HFF-Myc (cell line): Measurements from ENCODE around the gene STXBP2.

Source experiments
- DNase-seq: peaks from one replicate; pipeline ENCODE4 v3.0.0-alpha.2; 2011; ENCODE audit warnings: low read depth; ENCODE audit errors: extremely low read depth
- H3K4me3 ChIP-seq: replicated peaks from 2 replicates; pipeline ENCODE4 v1.5.1; 2011; ENCODE audit warnings: low read depth, mild to moderate bottlenecking, control low read depth, low read length
- TF ChIP-seq, protein P1 (sequence below): IDR thresholded peaks from 2 replicates; pipeline ENCODE4 v1.5.1; 2012; ENCODE audit warnings: mild to moderate bottlenecking, low read depth, low read length, control low read depth; ENCODE audit errors: missing control alignments

Gene STXBP2

DNA sequence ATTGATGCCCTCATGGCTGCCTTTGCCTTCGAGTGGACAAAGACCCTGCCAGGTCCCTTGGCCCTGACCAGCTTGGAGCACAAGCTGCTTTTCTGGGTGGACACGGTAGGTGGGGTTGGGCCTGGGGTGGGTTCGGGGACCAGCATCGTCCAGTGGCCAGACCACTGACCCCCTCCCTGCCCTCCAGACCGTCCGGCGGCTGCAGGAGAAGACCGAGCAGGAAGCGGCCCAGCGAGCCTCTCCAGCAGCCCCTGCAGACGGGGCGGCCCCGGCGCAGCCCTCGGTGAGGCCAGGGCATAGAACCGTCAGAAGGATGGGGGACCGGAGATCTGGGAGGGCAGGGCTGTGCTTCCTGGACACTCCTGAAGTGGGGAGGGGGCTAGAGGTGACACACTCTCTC lies 30.6 kb upstream of the STXBP2 start:
- no peak overlapping the region for H3K4me3 ChIP-seq
- TF ChIP-seq, protein P1, sequence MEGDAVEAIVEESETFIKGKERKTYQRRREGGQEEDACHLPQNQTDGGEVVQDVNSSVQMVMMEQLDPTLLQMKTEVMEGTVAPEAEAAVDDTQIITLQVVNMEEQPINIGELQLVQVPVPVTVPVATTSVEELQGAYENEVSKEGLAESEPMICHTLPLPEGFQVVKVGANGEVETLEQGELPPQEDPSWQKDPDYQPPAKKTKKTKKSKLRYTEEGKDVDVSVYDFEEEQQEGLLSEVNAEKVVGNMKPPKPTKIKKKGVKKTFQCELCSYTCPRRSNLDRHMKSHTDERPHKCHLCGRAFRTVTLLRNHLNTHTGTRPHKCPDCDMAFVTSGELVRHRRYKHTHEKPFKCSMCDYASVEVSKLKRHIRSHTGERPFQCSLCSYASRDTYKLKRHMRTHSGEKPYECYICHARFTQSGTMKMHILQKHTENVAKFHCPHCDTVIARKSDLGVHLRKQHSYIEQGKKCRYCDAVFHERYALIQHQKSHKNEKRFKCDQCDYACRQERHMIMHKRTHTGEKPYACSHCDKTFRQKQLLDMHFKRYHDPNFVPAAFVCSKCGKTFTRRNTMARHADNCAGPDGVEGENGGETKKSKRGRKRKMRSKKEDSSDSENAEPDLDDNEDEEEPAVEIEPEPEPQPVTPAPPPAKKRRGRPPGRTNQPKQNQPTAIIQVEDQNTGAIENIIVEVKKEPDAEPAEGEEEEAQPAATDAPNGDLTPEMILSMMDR, result no peak
- DNase-seq, result no peak

DNA sequence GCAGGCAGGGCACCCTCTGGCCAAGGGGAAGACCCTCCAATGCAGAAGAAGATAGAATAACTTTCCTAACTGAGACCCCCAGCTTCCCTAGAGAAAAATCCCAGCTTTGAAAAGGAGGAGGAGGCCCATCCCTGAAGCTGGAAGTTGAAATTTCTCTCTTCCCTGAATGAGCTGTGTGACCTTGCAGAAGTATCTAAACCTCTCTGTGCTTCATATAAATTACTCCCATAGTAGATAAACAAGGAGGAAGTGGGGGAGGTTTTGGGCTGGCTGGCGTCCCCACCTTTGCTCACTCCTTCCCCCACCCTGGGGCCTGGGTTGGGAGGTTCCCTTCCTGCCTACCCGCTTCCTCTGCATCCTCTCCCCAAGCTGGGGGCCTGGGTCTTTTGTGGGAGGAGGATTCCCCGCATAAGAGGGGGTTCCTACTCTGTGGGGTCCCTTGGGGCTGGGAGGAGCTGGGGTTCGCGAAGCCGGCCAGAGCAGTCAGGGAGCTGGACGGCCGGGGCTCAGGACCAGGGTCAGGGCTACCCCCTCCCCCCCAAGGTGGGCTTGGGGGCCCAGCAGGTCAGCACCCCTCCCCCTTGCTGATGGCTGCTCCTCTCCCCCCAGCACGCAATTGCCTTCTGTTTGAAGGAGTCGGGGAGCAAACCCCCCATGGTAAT lies 29.6 kb upstream of the STXBP2 start:
- no peak for DNase-seq
- TF ChIP-seq, protein P1, result no peak
- H3K4me3 ChIP-seq, result no peak overlapping the region

DNA sequence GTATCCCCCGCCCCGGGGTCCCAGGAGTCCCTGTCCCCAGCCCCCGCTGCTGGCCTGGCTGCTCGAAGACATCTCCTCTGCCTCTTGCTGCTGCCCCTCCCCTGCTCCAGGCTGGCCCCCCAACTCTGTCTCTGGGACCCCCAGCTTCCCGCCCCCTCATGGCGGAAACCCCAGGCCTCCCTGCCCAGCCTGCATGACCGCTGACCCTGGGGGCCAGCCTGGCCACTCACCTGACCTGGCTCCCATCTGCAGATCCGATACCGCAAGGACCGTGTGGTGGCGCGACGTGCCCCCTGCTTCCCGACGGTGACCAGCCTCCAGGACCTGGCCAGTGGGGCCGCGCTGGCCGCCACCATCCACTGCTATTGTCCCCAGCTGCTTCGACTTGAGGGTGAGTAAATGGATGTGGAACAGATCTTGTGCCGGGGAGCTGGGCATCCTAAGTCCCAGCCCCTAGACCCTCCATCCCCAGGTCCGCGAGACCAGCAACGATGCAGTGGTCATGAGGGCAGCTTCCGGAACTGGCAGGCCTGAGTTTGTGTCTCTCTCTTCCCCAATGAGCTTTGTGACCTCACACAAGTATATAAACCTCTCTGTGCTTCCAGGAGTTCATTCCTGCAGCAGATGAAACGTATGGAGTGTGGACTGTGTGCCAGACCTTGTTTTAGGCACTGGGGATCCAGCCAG lies 28.9 kb upstream of the STXBP2 start:
- TF ChIP-seq, protein P1, result no peak
- H3K4me3 ChIP-seq, result no peak overlapping the region
- no peak for DNase-seq

DNA sequence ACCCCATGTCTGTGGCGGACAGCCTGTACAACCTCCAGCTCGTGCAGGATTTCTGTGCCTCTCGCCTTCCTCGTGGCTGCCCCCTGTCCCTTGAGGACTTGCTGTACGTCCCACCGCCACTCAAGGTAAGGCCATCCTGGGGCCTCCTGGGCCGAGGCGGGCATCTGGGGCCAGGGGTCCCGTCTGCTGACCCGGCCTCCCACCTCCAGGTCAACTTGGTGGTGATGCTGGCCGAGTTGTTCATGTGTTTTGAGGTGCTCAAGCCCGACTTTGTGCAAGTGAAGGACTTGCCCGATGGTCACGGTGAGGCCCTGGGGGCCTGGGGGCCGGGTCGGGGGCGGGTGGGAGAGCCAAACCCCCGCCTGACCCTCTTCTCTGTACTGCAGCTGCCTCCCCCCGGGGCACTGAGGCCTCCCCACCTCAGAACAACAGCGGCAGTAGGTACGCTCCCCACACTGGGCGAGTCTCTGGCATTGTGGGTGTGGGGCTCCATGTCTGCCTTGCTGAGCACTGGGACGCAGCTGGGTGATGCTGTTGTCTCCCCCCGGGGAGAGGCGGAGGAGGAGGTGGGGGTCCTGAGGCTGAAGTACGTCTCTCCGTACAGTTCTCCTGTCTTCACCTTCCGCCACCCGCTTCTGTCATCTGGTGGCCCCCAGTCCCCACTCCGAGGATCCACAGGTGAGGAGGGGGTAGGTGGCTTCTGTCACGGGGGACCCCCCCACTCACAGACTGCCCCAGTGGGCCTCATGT lies 26.2 kb upstream of the STXBP2 start:
- H3K4me3 ChIP-seq, result no peak overlapping the region
- TF ChIP-seq, protein P1, result no peak
- DNase-seq, result no peak

DNA sequence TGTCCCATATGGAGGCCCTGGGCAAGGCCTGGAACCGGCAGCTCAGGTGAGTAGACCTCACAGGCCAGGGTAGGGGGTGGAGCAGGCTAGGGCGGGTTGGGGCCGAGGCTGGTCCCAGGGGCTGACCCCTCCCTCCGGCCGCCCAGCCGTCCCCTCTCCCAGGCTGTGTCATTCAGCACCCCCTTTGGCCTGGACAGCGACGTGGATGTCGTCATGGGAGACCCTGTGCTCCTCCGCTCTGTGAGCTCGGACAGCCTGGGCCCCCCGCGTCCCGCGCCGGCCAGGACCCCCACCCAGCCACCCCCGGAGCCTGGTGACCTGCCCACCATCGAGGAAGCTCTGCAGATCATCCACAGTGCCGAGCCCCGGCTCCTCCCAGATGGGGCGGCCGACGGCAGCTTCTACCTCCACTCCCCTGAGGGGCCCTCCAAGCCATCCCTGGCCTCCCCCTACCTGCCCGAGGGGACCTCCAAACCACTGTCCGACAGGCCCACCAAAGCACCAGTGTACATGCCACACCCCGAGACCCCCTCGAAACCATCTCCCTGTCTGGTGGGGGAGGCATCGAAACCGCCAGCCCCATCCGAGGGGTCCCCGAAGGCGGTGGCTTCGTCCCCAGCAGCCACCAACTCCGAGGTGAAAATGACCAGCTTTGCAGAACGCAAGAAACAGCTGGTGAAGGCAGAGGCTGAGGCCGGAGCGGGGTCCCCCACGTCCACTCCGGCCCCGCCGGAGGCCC lies 25.2 kb upstream of the STXBP2 start:
- no peak for DNase-seq
- TF ChIP-seq, protein P1, result no peak
- H3K4me3 ChIP-seq, result no peak overlapping the region

DNA sequence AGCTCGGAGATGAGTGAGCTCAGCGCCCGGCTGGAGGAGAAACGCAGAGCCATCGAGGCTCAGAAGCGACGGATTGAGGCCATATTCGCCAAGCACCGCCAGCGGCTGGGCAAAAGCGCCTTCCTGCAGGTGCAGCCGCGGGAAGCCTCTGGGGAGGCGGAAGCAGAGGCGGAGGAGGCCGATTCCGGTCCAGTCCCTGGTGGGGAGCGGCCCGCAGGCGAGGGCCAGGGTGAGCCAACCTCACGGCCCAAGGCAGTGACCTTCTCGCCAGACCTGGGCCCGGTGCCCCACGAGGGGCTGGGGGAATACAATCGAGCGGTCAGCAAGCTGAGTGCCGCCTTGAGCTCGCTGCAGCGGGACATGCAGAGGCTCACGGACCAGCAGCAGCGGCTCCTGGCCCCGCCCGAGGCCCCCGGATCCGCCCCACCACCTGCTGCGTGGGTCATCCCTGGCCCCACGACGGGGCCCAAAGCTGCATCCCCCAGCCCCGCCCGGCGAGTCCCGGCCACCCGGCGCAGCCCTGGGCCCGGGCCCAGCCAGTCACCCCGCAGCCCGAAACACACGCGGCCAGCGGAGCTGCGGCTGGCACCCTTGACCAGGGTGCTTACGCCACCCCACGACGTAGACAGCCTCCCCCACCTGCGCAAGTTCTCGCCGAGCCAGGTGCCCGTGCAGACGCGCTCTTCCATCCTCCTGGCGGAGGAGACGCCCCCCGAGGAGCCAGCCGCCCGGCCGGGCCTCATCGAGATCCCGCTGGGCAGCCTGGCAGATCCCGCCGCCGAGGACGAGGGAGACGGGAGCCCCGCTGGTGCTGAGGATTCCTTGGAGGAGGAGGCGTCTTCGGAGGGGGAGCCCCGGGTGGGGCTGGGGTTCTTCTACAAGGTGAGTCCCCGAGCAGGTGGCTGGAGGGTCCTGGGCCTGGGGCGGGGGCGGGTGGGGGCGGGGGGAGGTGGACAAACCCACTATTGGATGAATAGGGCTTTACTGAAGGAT lies 24.3 kb upstream of the STXBP2 start:
- DNase-seq, result no peak
- TF ChIP-seq, protein P1, result no peak

More for the DNA sequence above, 24.3 kb upstream of the STXBP2 start:
- H3K4me3 ChIP-seq, result no peak overlapping the region
